Stimulated activated CD4-positive, alpha-beta T cell treated with anti-CD3 and anti-CD28 coated beads, Interleukin-1b, Interleukin-23, amount 100 ng/mL, for 24 hours (primary cell): ENCODE measurements around the gene PCDHGB1.
"Not testable (repeated sequence)": the region's sequence is repeated elsewhere in the genome, so short reads cannot be mapped to it uniquely, and the experiment has no call there.

Source experiments
- DNase-seq, 4 experiments: peaks; one replicate each; pipeline ENCODE4 v3.0.0-alpha.2; 2020; ENCODE audit warnings: low read depth in 4 of 4, low spot score in 1 of 4

PCDHGB1 gene

DNA sequence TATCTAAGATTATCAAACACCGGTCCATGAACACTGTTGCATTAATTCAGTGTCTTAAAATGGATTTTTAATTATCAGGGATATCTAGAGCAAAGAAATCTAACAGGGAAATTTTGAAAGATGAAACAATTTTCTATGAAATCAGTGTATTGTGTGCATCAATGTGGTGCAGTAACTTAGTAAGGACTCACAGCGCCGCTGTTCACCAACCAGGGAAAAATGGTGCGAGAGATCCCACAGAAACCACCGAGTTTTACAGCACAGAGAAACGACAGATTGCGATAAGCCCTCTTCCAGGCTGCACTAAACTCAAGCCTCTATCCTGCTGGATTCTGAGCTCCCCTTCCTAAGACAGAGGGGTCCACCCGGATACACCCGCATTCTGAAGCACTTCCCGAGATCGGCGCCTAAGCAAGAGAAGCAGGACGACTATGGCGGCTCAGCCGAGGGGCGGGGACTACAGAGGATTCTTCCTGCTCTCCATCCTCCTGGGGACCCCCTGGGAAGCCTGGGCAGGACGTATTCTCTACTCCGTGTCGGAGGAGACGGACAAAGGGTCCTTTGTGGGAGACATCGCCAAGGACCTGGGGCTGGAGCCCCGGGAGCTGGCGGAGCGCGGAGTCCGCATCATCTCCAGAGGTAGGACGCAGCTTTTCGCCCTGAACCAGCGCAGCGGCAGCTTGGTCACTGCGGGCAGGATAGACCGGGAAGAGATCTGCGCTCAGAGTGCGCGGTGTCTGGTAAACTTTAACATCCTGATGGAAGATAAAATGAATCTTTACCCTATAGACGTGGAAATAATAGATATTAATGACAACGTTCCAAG lies 32.8 kb downstream of the PCDHGB1 start, which contains the start of gene PCDHGA7:
Gene PCDHGA7, plus strand, starts transcription at position 274 of the 826 bp plus-strand sequence. Its CDS starts 158 bp downstream, at position 432.
- no peak for DNase-seq

DNA sequence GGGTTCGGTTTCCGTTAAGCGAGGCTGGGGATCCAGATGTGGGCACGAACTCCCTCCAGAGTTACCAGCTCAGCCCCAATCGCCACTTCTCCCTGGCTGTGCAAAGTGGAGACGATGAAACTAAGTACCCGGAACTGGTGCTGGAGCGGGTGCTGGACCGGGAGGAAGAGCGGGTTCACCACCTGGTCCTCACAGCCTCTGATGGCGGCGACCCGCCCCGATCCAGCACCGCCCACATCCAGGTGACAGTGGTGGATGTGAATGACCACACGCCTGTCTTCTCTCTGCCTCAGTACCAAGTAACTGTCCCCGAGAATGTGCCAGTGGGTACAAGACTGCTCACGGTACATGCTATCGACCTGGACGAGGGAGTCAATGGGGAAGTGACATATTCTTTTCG lies 33.4 kb downstream of the PCDHGB1 start:
- DNase-seq = no peak

DNA sequence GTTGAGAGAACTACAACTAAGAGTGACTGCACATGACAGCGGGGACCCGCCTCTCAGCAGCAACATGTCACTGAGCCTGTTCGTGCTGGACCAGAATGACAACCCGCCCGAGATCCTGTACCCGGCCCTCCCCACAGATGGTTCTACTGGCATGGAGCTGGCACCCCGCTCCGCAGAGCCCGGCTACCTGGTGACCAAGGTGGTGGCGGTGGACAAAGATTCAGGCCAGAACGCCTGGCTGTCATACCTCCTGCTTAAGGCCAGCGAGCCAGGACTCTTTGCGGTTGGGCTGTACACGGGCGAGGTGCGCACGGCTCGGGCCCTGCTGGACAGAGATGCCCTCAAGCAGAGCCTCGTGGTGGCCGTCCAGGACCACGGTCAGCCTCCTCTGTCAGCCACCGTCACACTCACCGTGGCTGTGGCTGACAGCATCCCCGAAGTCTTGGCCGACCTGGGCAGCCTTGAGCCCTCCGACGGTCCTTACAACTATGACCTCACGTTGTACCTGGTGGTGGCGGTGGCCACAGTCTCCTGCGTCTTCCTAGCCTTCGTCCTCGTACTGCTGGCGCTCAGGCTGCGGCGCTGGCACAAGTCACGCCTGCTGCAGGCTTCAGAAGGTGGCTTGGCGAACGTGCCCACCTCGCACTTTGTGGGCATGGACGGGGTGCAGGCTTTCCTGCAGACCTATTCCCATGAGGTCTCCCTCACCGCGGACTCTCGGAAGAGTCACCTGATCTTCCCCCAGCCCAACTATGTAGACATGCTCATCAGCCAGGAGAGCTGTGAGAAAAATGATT lies 34.8 kb downstream of the PCDHGB1 start:
- DNase-seq = no peak

DNA sequence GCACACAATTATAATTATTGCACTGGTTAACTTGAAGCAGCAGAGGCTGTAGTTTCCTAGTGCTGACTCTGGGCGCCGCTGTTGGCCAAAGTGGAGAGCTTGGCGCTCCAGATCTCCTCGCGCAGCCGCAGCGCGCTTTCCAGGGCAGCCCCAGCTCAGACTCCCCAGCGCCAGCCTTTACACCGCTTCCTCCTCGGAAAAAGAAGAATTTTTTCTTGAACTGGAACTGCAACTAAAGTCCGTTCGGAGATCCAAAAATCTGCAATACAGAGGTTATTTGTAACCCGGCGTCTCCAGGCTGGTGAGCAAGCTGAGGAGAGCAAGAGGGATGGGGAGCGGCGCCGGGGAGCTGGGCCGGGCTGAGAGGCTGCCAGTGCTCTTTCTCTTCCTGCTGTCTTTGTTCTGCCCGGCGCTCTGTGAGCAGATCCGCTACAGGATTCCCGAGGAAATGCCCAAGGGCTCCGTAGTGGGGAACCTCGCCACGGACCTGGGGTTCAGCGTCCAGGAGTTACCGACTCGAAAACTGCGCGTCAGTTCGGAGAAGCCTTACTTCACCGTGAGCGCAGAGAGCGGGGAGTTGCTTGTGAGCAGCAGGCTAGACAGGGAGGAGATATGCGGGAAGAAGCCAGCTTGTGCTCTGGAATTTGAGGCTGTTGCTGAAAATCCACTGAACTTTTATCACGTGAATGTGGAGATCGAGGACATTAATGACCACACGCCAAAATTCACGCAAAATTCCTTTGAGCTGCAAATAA lies 37.8 kb downstream of the PCDHGB1 start, which contains the start of gene PCDHGB4:
Gene PCDHGB4, plus strand, starts transcription at position 142 of the 755 bp plus-strand sequence. Its CDS starts 187 bp downstream, at position 329.
- not testable (repeated sequence) for DNase-seq

DNA sequence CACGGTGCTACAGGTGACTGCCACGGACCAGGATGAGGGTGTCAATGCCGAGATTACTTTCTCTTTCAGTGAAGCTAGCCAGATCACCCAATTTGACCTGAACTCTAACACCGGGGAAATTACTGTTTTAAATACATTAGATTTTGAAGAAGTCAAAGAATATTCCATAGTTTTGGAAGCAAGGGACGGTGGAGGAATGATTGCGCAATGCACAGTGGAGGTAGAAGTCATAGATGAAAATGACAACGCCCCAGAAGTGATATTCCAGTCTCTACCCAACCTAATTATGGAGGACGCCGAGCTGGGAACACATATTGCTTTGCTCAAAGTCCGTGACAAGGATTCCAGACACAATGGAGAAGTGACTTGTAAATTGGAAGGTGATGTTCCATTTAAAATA lies 38.8 kb downstream of the PCDHGB1 start:
- no peak for DNase-seq

DNA sequence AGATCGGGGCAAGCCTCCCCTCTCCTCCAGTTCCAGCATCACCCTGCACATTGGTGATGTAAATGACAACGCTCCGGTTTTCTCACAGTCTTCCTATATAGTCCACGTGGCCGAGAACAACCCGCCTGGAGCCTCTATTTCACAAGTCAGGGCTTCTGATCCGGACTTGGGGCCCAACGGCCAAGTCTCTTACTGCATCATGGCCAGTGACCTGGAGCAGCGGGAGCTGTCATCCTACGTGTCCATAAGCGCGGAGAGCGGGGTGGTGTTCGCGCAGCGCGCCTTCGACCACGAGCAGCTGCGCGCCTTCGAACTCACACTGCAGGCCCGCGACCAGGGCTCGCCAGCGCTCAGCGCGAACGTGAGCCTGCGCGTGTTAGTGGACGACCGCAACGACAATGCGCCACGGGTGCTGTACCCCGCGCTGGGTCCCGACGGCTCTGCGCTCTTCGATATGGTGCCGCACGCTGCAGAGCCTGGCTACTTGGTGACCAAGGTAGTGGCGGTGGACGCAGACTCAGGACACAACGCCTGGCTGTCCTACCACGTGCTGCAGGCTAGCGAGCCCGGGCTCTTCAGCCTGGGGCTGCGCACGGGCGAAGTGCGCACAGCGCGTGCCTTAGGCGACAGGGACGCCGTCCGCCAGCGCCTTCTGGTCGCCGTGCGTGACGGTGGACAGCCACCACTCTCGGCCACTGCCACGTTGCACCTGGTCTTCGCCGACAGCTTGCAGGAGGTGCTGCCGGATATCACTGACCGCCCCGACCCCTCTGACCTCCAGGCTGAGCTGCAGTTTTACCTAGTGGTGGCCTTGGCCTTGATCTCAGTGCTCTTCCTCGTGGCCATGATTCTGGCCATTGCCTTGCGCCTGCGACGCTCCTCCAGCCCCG lies 39.5 kb downstream of the PCDHGB1 start:
- no peak for DNase-seq

DNA sequence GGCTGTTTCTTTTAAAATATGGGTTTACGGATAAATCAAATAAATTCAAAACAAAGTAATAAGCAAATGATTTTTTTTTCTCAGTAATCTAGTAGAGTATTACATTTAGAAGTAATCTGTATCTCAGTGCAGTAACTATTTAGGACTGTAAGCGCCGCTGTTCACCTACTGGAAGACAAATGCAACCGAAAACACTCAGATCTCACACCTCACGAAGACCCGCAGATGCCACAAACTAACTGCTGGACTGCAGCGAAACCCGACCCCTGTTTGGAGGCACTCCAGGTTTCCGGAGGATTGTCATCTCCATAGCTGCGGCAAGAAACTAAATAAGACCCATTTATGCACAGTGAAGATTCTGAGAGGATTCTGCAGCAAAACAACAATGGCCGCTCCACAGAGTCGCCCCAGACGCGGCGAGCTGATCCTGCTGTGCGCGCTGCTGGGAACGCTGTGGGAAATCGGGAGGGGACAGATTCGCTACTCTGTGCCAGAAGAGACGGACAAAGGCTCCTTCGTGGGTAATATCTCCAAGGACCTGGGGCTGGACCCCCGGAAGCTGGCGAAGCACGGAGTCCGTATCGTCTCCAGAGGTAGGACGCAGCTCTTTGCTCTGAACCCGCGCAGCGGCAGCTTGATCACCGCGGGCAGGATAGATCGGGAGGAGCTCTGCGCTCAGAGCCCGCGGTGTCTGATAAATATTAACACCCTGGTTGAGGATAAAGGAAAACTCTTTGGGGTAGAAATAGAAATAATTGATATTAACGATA lies 42.7 kb downstream of the PCDHGB1 start, which contains the start of gene PCDHGA8:
Gene PCDHGA8, plus strand, starts transcription at position 205 of the 770 bp plus-strand sequence. Its CDS starts 181 bp downstream, at position 386.
- no peak for DNase-seq

DNA sequence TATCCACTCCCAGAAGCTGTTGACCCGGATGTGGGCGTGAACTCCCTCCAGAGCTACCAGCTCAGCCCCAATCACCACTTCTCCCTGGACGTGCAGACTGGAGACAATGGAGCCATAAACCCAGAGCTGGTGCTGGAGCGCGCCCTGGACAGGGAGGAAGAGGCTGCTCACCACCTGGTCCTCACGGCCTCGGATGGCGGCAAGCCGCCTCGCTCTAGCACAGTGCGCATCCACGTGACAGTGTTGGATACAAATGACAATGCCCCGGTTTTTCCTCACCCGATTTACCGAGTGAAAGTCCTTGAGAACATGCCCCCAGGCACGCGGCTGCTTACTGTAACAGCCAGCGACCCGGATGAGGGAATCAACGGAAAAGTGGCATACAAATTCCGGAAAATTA lies 43.4 kb downstream of the PCDHGB1 start:
- no peak for DNase-seq

DNA sequence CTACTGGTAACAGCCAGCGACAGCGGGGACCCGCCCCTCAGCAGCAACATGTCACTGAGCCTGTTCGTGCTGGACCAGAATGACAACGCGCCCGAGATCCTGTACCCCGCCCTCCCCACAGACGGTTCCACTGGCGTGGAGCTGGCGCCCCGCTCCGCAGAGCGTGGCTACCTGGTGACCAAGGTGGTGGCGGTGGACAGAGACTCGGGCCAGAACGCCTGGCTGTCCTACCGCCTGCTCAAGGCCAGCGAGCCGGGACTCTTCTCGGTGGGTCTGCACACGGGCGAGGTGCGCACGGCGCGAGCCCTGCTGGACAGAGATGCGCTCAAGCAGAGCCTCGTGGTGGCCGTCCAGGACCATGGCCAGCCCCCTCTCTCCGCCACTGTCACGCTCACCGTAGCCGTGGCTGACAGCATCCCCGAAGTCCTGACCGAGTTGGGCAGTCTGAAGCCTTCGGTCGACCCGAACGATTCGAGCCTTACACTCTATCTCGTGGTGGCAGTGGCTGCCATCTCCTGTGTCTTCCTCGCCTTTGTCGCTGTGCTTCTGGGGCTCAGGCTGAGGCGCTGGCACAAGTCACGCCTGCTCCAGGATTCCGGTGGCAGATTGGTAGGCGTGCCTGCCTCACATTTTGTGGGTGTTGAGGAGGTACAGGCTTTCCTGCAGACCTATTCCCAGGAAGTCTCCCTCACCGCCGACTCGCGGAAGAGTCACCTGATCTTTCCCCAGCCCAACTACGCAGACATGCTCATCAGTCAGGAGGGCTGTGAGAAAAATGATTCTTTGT lies 44.7 kb downstream of the PCDHGB1 start:
- not testable (repeated sequence) for DNase-seq

DNA sequence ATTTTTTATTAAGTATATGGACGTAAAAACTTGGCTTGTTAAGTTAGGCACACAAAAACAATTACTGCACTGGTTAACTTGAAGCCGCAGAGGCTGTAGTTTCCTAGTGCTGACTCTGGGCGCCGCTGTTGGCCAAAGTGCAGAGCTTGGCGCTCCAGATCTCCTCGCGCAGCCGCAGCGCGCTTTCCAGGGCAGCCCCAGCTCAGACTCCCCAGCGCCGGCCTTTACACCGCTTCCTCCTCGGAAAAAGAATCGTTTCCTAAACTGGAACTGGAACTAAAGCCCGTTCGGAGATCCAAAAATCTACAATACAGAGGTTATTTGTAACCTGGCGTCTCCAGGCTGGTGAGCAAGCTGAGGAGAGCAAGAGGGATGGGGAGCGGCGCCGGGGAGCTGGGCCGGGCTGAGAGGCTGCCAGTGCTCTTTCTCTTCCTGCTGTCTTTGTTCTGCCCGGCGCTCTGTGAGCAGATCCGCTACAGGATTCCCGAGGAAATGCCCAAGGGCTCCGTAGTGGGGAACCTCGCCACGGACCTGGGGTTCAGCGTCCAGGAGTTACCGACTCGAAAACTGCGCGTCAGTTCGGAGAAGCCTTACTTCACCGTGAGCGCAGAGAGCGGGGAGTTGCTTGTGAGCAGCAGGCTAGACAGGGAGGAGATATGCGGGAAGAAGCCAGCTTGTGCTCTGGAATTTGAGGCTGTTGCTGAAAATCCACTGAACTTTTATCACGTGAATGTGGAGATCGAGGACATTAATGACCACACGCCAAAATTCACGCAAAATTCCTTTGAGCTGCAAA lies 48.1 kb downstream of the PCDHGB1 start, which contains the start of gene PCDHGB5:
Gene PCDHGB5, plus strand, starts transcription at position 192 of the 796 bp plus-strand sequence. Its CDS starts 181 bp downstream, at position 373.
- peak in 1 of 4 experiments; percentile 32 for DNase-seq

DNA sequence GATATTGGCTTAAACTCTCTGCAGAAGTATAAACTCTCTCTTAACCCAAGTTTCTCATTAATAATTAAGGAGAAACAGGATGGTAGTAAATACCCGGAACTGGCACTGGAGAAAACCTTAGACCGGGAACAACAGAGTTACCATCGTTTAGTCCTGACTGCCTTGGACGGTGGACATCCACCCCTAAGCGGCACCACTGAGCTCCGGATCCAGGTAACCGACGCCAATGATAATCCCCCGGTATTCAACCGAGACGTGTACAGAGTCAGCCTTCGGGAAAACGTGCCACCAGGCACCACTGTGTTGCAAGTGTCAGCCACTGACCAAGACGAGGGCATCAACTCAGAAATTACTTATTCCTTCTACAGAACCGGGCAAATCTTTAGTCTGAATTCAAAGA lies 48.7 kb downstream of the PCDHGB1 start:
- no peak for DNase-seq

DNA sequence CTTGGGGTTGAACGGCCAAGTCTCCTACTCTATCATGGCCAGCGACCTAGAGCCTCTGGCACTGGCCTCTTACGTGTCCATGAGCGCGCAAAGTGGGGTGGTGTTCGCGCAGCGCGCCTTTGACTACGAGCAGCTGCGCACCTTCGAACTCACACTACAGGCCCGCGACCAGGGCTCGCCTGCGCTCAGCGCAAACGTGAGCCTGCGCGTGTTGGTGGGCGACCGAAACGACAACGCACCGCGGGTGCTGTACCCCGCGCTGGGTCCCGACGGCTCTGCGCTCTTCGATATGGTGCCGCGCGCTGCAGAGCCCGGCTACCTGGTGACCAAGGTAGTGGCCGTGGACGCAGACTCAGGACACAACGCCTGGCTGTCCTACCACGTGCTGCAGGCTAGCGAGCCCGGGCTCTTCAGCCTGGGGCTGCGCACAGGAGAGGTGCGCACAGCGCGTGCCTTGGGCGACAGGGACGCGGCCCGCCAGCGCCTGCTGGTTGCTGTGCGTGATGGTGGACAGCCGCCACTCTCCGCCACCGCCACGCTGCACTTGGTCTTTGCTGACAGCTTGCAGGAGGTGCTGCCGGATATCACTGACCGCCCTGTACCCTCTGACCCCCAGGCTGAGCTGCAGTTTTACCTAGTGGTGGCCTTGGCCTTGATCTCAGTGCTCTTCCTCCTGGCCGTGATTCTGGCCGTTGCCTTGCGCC lies 49.8 kb downstream of the PCDHGB1 start:
- DNase-seq = no peak
